GM21786 (cell line): ENCODE results near the gene CREB5.
"Not testable (repeated sequence)": the region's sequence is repeated elsewhere in the genome, so short reads cannot be mapped to it uniquely, and the experiment has no call there.

ENCODE experiments used
- ATAC-seq: cut with Tn5 transposase; IDR thresholded peaks from one replicate; pipeline ENCODE4 v1.9.1; 2021; ENCODE audit not compliant: unreplicated experiment

CREB5 gene

DNA sequence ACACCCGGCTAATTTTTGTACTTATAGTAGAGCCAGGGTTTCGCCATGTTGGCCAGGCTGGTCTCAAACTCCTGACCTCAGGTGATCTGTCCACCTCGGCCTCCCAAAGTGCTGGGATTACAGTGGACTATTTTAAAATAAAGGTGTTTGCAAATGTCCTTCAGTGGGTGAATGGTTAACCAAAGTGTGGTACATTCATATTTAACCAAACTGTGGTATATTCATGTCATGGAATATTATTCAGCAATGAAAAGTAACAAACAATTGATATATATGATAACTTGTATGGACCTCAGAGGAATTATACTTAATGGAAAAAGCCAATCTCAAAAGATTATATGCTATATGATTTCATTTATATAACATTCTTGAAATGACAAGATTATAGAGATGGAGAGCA lies 190.0 kb downstream of the CREB5 start:
- no peak for ATAC-seq

DNA sequence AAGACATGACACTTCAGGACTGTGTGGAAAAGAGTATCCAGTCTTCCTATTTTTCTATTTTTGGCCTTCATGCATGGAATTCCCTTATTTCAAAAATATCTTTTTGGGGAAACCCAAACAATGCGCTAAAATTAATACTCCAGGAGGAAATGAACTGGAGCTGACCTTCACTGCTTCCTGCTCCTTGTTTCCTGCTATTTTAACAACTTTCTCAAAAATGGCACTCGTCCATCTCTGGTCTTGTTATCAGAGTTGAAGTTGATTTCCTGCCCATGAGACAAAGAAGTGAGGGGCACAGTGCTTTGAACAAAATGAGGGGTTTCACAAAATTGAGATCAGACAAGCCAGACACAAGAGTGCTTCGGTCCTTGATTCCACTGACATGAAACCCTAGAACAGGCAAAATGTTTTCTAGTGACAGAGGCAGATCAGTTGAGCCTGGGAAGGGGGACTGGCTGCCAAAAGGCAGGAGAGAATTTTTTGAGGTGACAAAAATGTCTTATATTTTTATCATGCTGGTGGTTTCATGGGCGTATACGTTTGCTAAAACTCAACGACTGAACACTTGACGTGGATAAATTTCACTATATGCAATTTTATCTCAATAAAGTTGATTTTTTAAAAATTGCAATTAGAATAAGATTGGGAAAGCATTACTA lies 193.2 kb downstream of the CREB5 start:
- ATAC-seq: no peak

DNA sequence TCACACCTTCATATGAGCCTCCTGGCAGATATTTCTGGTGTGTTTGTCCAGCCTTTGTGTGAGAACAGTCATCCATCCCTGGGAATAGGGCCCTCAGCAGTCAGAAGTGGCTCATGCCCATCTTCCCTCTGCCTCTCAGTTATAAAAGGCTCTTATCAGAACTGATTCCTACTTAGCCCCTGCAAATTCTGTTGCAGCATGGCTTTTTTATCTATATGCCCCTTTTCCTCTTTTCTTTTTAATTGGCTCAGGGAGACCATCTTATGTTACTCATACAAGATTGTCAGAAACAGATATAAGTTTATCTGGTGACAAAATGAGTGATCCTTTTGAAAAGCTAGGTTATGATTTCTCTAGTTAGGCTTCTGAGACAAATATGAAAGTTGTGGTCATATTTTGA lies 194.1 kb downstream of the CREB5 start:
- no peak for ATAC-seq

DNA sequence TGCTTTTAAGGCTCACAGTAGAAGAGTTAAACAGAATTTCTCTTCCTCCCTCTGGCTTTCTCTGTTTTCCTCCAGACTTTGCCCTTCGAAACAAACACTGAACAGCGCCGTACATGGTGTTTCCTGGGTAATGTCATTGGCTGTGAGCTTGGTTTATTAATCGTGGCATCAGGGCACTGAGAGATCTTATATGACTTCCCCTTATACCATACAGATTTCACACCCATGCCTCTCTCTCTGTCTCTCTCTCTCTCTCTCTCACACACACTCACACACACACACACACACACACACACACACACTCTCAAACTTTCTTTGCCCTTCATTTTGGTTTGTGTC lies 195.5 kb downstream of the CREB5 start:
- no peak for ATAC-seq

DNA sequence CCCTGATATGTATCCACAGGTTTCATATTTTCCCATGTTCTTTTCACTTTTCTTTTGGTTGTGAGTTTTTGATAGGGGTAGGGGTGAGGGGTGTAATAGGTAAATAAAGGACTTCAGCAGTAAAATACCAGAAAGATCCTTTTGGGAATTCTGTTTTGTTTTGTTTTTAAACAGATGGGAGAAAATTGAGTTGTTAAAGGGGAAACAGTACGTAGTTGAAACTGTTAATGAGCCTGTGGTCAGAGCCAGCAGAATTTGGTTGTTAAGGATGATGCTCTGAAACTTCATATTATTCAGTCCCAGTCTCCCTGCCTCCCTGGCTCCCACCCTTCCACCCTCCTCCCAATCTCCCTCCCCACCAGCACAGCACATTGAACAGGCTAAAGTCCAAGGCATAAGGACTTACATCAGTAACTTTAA lies 195.9 kb downstream of the CREB5 start:
- ATAC-seq: no peak

DNA sequence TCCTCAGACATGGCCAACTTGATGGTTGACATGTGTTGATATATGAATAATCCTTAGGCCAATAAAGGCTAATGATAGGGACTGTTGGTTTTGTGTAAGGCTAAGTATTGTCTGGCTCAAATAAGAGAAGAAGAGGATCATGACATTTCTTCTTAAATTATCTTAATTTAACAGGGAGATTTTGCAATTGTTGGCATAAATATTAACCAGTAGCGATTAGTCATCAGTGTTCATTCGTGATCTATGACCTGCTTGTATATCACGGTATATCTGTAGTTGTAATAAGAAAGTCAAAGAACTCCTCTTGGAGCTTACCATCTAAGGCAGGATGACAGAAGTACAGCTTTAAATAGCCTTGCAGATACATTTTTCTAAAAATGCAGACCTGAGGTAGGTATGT lies 196.4 kb downstream of the CREB5 start:
- no peak for ATAC-seq

DNA sequence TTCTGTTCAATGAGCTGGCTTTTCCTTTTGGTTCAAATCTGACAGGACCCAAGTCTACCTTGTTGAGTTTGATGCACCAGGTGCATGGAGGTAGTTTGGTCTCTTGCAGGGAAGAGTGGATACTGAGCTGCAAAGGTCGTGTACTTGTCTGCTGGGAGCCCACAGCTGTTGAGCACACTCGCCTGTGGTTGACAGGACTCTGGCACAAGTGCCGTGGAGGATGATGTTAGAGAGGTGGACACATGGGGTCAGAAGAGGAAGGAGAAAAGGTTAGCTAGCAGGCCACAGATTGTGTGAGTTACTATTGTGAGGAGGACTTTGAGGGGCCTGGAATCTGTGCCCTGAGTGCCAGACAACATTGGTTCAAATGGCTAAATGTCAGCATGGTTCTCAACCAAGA lies 197.3 kb downstream of the CREB5 start:
- ATAC-seq: no peak

DNA sequence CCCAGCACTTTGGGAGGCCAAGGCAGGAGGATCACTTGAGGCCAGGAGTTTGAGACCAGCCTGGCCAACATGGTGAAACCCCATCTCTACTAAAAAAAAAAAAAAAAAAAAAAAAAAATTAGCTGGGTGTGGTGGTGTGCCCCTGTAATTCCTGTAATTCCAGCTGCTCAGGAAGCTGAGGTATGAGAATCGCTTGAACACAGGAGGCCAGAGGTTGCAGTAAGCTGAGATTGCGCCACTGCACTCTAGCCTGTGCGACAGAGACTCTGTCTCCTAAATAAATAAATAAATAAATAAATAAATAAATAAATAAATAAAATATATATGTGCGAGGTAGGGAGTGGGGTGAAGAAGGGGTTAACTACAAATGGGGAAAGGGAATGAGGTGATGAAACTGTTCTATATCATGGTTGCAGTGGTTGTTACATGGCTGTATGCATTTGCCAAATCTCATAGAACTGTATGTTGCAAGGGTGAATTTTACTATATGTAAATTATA lies 199.1 kb downstream of the CREB5 start:
- not testable (repeated sequence) for ATAC-seq

DNA sequence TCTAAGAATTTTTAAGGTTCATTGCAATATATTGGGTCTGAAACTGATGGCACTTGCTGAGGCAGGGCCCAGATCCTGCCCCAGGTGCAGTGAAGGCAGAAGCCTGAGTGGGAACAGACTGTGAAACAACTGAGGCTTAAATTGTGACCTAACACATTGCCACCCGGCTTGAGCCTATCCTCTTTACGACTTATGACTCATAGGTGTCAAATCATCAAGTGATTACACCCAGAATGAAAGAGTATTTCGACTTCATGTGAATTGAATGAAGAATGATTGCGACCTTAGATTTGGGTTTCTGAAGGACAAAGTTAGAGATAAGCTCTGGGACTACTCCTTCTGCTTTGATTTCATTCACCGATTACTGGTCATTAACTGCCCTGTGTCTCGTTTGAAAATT lies 200.9 kb downstream of the CREB5 start:
- ATAC-seq: no peak

DNA sequence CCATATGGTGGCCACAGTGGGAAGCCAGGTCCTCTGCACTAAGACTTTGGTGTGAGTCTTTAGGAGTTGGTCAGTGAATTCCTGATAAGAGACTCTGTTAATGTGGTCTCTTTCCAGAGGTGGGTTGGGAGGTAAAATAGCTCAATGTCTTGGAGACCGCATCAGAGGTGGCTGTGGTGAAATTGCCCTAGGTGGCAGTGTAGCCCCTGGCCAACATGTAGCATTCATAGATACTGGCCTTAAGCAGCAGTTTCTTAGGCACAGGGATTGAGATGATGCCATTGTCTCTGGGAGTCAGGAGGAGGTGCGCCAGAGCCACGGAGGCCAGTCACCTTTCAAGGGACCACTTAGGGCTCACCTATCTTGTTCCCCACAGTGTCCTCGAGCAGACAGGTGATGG lies 202.8 kb downstream of the CREB5 start:
- no peak for ATAC-seq

DNA sequence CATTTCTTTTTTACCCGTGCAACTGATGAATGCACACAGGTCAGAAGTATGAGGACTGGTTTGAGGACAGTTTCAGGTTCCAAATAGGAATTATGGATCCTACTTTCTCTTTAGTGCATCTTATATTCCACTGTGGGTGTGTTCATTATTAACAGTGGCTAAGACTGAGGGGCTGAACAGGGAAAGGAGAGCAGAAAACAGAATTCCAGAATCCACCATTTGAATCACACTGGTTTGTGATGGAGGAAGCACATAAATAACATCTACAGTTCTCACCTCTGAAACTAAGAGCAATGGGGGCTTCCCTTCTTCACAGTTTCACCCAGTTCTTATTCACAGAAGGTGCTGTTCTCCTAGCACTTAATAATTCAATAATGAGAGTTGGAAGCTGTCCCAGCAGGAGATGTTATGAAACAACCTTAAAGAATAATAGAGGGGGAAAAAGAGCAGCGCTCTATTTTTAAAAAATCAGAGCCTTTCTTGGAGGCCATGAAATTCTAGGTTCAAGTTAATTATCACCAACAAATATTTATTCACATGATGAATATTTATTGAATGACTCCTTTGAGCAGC lies 205.1 kb downstream of the CREB5 start:
- no peak for ATAC-seq

DNA sequence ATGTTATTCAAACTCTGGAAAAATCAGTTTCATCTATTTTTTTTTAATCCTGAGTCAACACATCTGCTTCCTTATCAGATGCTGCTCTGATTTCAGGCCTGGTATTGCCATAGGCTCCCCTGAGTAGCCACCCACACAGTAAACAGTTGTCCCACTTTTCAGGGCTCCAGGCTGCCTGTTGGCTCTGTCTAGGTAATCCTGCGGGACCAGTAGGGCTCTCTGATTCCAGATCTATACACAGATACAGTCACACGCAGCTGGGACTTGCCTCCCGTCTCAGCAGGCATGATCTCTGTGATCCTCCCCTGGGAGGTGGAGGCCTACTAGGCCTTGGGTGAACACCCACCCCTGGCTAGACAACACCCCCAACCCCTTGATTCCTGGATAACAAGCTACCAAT lies 206.1 kb downstream of the CREB5 start:
- no peak for ATAC-seq

DNA sequence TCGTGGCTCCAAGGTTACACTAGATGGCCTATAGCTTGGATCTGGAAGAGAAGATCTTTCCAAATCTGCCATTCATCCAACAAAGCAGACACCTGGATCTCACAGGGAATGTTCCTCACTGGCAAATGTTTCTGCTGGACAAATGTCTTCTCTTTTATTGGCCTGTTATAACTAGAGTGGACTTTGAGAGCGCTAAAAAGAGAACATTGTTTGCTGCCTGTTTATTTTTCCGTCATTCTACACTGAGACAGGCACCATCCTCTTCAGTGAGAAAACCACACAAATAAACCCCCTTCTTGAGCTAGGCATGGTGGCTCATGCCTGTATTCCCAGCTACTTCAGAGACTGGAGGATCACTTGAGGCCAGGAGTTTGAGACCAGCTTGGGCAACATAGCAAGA lies 206.9 kb downstream of the CREB5 start:
- ATAC-seq: no peak

DNA sequence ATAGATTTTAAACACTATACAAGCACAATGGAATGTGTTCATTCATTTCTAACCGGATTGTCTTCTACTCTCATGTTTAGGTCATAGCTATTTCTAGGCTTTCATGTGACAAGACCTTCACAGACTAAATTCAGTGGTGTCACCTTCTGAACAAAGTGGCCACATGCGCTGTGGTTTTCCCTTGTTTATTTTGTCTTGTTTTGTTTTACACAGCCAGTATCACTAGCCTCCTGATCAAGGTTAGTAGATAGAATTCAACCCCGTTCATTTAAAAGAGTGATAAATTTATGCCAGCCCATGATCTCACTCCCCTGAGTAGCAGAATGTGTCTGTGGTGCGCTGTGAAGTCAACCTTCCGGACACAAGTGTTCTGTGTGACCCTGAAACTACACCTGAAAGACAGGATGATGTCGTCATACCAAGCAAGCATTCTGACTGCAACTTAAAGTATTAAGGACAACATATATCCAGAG lies 209.1 kb downstream of the CREB5 start:
- ATAC-seq: peak; percentile 57

DNA sequence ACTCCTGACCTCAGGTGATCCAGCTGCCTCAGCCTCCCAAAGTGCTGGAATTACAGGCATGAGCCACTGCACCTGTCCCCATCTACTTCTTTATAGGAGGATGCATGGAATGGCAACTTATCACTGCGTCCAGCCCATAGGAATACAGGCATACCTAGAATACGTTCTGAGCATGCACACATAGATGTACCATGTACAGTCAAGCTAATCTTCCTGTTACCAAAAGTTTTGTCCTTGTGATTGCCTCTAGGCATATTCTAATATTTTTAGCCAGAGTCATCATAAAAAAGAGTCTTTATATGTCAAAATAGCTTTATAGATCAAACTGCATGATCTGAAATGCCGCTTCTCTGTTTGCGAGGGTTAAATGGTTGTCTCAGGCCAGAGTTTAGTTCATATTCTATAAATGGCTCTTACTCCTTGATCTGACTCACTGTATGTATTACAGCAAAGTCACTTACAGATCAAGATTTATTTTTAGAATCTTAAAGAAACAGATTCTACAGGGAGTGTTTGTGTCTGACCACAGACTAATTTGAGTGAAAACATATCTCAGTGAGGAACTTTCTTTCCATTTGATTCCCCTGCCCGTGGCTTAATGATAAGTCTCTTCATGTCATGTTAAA lies 210.9 kb downstream of the CREB5 start:
- peak; percentile 31 for ATAC-seq

DNA sequence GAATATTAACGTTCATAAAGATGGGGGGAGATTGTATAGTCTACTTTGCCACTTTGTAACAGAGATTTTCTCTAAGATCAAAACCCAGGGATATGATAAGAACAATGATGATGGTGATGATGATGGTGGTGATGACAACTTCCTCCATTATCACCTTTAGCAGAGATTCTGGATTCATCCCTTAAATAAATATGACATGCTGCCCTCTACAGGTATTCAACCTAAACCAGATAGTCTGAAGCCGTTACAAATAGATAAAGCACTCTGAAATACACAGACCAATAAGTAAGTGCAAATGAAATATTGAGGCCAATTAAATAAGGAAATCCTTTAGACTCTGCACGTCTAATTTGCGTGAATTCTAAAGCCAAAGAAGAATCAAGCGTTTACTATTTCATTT lies 211.5 kb downstream of the CREB5 start:
- ATAC-seq: no peak

DNA sequence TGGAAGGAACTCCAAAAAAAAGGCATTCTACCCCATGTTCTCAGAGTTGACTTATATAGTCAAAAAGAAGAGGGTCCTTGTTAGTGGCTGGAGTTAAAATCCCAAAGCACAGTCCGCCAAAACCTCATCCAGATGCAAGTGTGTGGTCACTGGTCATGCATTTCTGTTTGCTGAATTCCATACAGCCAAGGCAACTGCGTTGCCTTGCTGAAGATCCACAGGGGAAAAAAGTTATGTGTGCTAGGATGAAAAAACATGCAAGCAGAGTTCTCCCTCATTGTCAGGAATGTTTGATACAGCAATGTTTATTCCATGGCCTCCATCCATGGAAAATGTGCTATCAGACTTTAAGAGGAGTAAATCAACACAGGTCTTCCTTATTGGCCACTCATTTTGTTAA lies 213.1 kb downstream of the CREB5 start:
- ATAC-seq: no peak

DNA sequence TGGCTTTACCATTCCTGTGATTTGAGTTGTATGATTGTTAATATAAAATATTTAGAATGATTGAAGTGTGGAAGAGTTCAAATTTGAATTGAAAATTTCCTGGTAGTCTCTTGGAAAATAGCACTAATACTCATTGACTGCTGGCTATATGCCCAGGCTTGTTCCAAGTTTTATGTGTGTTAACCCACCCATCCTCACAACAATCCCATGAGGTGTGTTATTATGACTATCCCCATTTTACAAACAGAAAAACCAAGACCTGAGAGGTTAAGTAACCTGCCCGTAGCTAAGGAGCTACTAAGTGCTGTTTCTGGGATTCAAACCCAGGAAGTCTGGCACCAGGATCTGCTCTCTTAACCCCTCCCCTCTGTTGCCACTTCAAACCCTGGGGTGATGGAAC lies 213.9 kb downstream of the CREB5 start:
- no peak for ATAC-seq

DNA sequence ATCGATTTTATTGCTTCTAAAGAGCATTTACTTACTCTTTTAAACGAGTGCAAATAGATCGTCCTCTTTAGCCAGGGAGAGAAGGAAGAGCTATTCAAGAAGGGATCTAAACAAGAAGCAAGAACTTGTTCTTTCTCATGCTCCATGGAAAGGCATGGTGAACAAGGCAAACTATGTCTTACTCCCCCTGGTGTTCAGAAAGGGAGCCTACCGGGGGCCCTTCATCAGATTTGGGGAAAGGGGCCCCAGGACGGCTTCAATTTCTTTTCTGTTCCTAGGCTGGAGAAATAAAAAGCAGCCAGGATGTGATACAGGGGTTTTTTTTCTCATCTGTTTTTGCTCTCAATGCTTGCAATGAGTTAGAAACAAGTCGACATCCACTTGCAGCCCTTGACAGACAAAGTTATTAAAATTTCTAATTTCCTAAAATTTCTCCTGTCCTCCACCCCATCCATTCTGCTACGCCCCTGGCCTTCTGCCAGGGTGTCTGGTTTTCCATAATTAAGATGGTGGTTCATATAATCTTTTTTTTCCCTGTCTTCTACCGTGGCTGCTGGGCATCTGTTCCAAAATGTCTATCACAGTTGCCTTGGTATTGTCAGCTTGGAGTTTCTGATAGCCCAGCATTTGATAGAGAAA lies 214.4 kb downstream of the CREB5 start:
- ATAC-seq: peak; percentile 41

DNA sequence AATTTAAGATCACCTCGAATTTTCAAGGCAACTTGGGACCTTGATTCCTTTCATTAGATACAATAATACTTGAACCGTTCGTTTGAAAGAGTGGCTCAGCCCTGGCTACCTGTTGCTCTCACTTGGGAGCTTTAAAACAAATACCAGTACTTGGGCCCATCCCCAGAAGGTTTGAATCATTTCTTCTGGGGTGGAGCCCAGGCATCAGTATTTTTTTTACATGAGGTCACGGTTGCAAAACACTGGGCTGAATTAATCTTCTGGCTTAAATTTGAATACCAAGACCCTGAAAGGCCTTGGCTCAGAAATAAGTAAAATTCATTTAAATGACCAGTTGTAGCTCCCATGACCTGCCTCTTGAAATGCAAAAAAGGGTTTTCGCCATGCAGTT lies 214.9 kb downstream of the CREB5 start:
- ATAC-seq: no peak

DNA sequence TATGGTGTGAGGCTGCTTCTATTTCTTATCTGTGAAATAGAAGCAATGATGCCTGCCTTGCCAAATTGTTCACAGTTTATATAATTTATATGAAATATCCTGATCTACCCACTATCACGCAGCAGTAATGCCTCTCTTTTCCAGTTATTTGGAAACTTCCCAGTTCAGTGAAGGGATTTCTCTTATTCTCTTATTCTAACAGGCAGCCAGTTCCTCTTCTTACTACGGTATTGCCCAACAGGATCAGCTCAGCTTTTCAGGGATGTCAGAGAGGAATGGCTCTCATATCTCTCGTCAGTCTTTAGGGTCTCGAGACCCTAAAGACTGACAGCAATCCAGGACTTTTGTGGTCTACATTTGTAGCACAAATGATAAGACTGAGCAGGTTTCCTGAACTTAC lies 215.6 kb downstream of the CREB5 start:
- ATAC-seq: no peak

DNA sequence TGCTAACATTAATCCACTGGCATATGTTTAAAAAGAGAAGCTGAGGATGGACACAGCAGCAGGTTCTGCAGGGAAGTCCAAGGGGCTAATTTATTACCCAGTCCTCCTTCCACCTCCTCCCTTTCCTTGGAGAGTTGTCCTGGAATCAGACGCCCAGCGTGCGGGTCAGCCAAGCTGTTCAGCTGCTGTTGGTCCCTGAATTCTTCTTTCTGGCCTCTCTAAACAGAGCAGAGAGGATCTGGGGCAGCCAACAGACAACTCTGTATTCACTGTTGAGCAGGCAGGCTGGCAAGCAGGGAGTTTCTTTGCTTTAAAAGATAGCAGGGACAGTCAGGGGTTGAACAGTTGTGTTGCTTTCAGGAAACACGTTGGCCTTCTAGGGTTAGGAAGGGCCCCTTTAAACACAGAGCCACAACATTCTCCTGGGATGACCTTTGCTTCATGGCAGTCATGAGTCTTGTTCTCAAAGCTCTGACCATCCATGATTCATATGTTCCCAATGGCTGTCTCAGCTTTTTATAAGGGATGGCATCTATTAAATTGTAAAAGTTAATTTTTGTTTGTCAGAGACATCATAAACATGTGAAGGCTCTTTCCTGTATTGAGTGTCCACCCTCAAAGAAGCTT lies 217.0 kb downstream of the CREB5 start:
- ATAC-seq: no peak
